ENCODE data around the gene TMEM185A. TPM values are rescaled to one million over a fixed set of nuclear protein-coding genes. Genes with fewer than 3 reads are reported as not detected.

TMEM185A gene
- total RNA-seq, 6 experiments from 2014 or later, result 6.4 to 10.6 (median 7.4) TPM

DNA sequence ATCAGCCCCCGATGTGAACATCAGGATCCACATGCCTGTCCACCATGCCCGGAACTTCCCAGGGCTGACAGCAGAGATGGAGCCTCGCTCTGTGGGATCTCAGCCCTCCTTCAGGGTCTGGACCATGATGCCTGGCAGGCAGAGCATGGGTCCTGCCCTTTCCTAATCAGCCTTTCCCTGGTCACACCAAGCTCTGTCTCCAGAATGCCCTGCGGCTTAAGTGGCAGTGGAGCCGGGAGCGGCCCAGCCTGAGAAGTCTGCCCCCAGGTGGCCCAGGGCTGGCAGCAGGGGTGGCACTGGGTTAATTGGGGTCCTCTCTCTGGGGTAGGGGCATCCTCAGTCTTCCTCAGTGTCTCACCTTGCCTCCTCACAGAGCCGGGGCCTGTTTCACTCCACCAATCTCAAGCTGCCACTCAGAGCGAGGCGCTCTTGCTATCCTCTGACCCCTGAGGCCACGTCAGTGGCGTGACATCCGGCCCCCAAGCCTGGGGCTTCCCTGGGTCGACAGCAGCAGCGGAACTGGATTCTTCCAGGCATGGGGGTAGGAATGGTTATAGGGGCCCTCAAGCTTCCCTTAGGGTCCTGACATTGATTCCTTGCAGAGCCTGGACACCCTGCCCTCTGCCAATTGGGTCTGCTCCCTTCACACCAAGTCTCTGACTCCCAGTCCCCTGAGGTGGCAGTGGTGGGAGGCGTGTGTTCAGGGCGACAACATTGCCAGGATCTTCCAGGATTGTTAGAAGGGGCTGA, 20.8 kb upstream of the TMEM185A start:
- TF ChIP-seq, protein P1, sequence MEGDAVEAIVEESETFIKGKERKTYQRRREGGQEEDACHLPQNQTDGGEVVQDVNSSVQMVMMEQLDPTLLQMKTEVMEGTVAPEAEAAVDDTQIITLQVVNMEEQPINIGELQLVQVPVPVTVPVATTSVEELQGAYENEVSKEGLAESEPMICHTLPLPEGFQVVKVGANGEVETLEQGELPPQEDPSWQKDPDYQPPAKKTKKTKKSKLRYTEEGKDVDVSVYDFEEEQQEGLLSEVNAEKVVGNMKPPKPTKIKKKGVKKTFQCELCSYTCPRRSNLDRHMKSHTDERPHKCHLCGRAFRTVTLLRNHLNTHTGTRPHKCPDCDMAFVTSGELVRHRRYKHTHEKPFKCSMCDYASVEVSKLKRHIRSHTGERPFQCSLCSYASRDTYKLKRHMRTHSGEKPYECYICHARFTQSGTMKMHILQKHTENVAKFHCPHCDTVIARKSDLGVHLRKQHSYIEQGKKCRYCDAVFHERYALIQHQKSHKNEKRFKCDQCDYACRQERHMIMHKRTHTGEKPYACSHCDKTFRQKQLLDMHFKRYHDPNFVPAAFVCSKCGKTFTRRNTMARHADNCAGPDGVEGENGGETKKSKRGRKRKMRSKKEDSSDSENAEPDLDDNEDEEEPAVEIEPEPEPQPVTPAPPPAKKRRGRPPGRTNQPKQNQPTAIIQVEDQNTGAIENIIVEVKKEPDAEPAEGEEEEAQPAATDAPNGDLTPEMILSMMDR (IDR thresholded peaks at IDR 0.05), result no peak
- TF ChIP-seq POLR2A (IDR thresholded peaks at IDR 0.05), result no peak
- ATAC-seq (no peak), DNase-seq (no peak)
- no peaks in the 10 kb centered on the region for H3K4me1 ChIP-seq
- H3K27ac ChIP-seq, result no peak overlapping the region
- no peaks in the 10 kb centered on the region for H3K9me3 ChIP-seq
- H3K27me3 ChIP-seq, result no peaks in the 10 kb centered on the region
- H3K36me3 ChIP-seq, result no peaks in the 10 kb centered on the region
- intact Hi-C loops (cut with DNase I), result no loop called here
- H3K4me3 ChIP-seq, result no peak overlapping the region
- WGBS (ENCODE audit: insufficient coverage, low coverage, low lambda C conversion rate, missing lambda C conversion rate), result 80% methylated on average over 1 of the region's 16 CpGs

DNA sequence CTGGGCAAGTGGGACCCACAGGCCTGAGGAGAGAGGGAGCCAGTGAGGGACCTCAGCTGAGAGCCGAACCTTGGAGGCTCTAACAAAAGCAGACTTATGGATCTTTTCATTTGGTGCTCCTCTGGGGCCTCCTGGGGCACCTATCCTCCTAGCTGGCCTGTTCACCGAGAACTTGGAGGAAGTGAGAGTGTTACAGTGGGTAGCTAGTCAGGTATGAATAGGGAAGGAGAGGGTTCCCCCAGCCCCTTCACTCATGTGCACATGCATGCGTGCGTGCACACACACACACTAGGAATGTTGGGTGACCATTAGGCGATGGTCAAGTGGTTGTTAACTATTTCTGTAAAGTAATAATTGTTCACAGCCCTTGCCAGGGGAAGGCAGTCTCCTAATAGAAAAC, 18.6 kb upstream of the TMEM185A start:
- Histone ChIP-seq H3K4me1 (no peaks in the 10 kb centered on the region), H3K27me3 (no peaks in the 10 kb centered on the region), H3K4me3 (no peak overlapping the region), H3K9me3 (no peaks in the 10 kb centered on the region), H3K27ac (no peak overlapping the region), H3K36me3 (no peaks in the 10 kb centered on the region)
- intact Hi-C loops (cut with DNase I), result no loop called here
- ATAC-seq (no peak), DNase-seq (no peak)
- 73% methylated on average over 5 of the region's 5 CpGs for WGBS (ENCODE audit: insufficient coverage, low coverage, low lambda C conversion rate, missing lambda C conversion rate)
- TF ChIP-seq POLR2A (IDR thresholded peaks at IDR 0.05), result no peak
- TF ChIP-seq, protein P1 (IDR thresholded peaks at IDR 0.05), result no peak

DNA sequence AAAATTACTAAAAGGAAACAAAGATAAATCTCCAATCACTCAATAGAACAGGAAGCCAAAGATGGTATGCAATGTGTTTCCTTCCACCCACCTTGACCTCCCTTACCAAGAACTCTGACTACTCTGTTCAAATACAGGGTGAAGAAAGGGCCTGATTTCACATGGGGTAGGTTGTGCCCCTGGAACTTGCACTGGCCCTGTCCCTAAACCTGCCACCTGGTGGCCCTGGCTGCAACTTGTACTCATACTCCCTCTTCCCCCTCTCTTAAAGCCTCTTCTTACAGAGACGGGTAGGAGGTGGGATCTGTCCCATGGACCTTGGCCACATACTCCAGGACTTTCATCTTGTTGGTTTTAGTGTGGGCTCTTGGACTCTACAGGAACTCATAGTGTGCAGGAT, 17.3 kb upstream of the TMEM185A start:
- H3K4me3 ChIP-seq, result no peak overlapping the region
- TF ChIP-seq POLR2A (IDR thresholded peaks at IDR 0.05), result no peak
- TF ChIP-seq, protein P1 (IDR thresholded peaks at IDR 0.05), result no peak
- no peaks in the 10 kb centered on the region for H3K9me3 ChIP-seq
- no peak for DNase-seq
- intact Hi-C loops (cut with DNase I), result no loop called here
- WGBS (ENCODE audit: insufficient coverage, low coverage, low lambda C conversion rate, missing lambda C conversion rate), result no CpG with 5 or more reads among the region's 1 CpG
- H3K27ac ChIP-seq, result no peak overlapping the region
- H3K27me3 ChIP-seq, result no peaks in the 10 kb centered on the region
- ATAC-seq, result no peak
- no peaks in the 10 kb centered on the region for H3K4me1 ChIP-seq
- H3K36me3 ChIP-seq, result no peaks in the 10 kb centered on the region

DNA sequence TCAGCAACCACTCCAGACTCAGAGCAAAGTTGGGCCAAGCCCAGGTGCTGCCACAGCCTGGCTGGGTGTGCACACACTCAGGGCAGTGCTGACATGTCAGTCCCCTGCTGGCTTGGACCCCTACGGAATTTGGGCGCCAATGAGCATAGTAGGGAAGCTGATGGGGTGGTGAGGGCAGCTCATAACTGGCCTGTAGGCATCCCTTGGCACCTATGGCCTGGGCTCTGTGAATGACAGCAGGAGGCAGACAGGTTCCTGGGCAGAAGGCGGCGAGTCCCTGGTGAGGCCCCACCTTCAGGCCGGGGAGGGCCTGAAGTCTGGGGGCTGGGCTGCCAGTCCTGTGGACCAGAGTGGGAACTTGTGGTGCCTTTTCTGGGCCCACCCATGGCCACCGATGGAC, 15.9 kb upstream of the TMEM185A start:
- H3K27ac ChIP-seq, result no peak overlapping the region
- H3K4me1 ChIP-seq, result no peaks in the 10 kb centered on the region
- intact Hi-C loops (cut with DNase I), result no loop called here
- H3K36me3 ChIP-seq, result no peaks in the 10 kb centered on the region
- H3K9me3 ChIP-seq, result no peaks in the 10 kb centered on the region
- 20% methylated on average over 1 of the region's 6 CpGs for WGBS (ENCODE audit: insufficient coverage, low coverage, low lambda C conversion rate, missing lambda C conversion rate)
- H3K27me3 ChIP-seq, result no peaks in the 10 kb centered on the region
- TF ChIP-seq, protein P1 (IDR thresholded peaks at IDR 0.05), result no peak
- TF ChIP-seq POLR2A (IDR thresholded peaks at IDR 0.05), result no peak
- H3K4me3 ChIP-seq, result no peak overlapping the region
- ATAC-seq (no peak), DNase-seq (no peak)

Measured in right lobe of liver (tissue), 6 donors.